HepG2 (cell line): ENCODE measurements around the gene SYCP2L. TPM values are rescaled to one million over a fixed set of nuclear protein-coding genes. Genes with fewer than 3 reads are reported as not detected.

Experiments used
- AKAP8 ChIP-seq: sonication (generic); formaldehyde crosslinking; IDR thresholded peaks from 2 replicates; pipeline ENCODE4 v1.5.1; 2020; ENCODE audit warnings: mild to moderate bottlenecking, missing genetic modification reagents
- ARID5B ChIP-seq: IDR thresholded peaks from 2 replicates; pipeline ENCODE4 v1.4.0; 2020; ENCODE audit warnings: mild to moderate bottlenecking, missing genetic modification reagents
- E2F2 ChIP-seq: sonication (generic); formaldehyde crosslinking; IDR thresholded peaks from 2 replicates; pipeline ENCODE4 v1.4.0; 2020; ENCODE audit warnings: missing genetic modification reagents, borderline replicate concordance
- ELF3 ChIP-seq: IDR thresholded peaks from 2 replicates; pipeline ENCODE4 v1.6.1; 2016; ENCODE audit warnings: missing genetic modification reagents, missing compliant biosample characterization
- HIC2 ChIP-seq: sonication (generic); formaldehyde crosslinking; IDR thresholded peaks from 2 replicates; pipeline ENCODE4 v1.9.0; 2022; ENCODE audit warnings: low read depth, missing genetic modification reagents
- KDM4B ChIP-seq: sonication (generic); formaldehyde crosslinking; IDR thresholded peaks from 2 replicates; pipeline ENCODE4 v1.4.0; 2020; ENCODE audit warnings: missing genetic modification reagents
- MBNL3 ChIP-seq: fragments of 250-450 bp; sonication (Bioruptor Pico); conservative IDR thresholded peaks from 2 replicates; pipeline ENCODE4 v1.8.0; 2022; ENCODE audit warnings: mild to moderate bottlenecking, inconsistent platforms
- MIER2 ChIP-seq: IDR thresholded peaks from 2 replicates; pipeline ENCODE4 v1.6.1; 2016; ENCODE audit warnings: missing biosample characterization, missing genetic modification reagents
- NAIF1 ChIP-seq: sonication (generic); formaldehyde crosslinking; IDR thresholded peaks from 2 replicates; pipeline ENCODE4 v1.5.0; 2020; ENCODE audit warnings: mild to moderate bottlenecking, missing genetic modification reagents, borderline replicate concordance
- RFX5 ChIP-seq: IDR thresholded peaks from 2 replicates; pipeline ENCODE4 v1.6.1; 2011; ENCODE audit warnings: low read depth, low read length, improper control_type of control experiment
- RFXANK ChIP-seq: IDR thresholded peaks from 2 replicates; pipeline ENCODE4 v1.6.1; 2016
- SIN3B ChIP-seq: fragments of 150-350 bp; IDR thresholded peaks from 2 replicates; pipeline ENCODE4 v1.6.1; 2014; ENCODE audit warnings: low read length
- TGIF2 ChIP-seq: IDR thresholded peaks from 2 replicates; pipeline ENCODE4 v1.6.1; 2016; ENCODE audit warnings: control low read depth, missing compliant biosample characterization
- ZFAT ChIP-seq: sonication (generic); formaldehyde crosslinking; conservative IDR thresholded peaks from 2 replicates; pipeline ENCODE4 v1.8.1; 2023; ENCODE audit warnings: missing genetic modification reagents, inconsistent platforms
- ZKSCAN5 ChIP-seq: sonication (generic); formaldehyde crosslinking; IDR thresholded peaks from 2 replicates; pipeline ENCODE4 v1.5.1; 2020; ENCODE audit warnings: mild to moderate bottlenecking, missing genetic modification reagents
- ZNF224 ChIP-seq: sonication (generic); formaldehyde crosslinking; IDR thresholded peaks from 2 replicates; pipeline ENCODE4 v1.5.0; 2020; ENCODE audit warnings: mild to moderate bottlenecking, missing genetic modification reagents
- ZNF800 ChIP-seq: sonication (generic); formaldehyde crosslinking; IDR thresholded peaks from 2 replicates; pipeline ENCODE4 v1.4.0; 2020; ENCODE audit warnings: missing genetic modification reagents
- ZSCAN12 ChIP-seq: sonication (generic); formaldehyde crosslinking; IDR thresholded peaks from 2 replicates; pipeline ENCODE4 v1.9.0; 2021; ENCODE audit warnings: mild to moderate bottlenecking, missing genetic modification reagents
- polyA plus RNA-seq, 8 experiments: library from polyadenylated mRNA; depleted of rRNA in 3 of 8; stranded (reverse) in 7 of 8; unstranded in 1 of 8; fragments of >200 nt; fragmentation: Illumina TruSeq in 4 of 8; extraction: Trizol in 4 of 8; gene quantifications; 2 replicates each; pipeline versions ENCODE4 v1.2.1 to v1.2.3, GENCODE V29; 2011 to 2016; ENCODE audit warnings: low read depth in 4 of 8, missing spikeins in 1 of 8, mixed read lengths in 1 of 8; ENCODE audit not compliant: insufficient read depth in 1 of 8
- total RNA-seq, 5 experiments: library from RNA; depleted of rRNA; stranded (reverse); fragments of >200 nt; fragmentation: Illumina TruSeq; extraction: Trizol; gene quantifications; 2 replicates each; pipeline ENCODE4 v1.2.3, GENCODE V29; 2016; ENCODE audit warnings: low read depth in 1 of 5
- TF ChIP-seq, protein P1 (sequence below): sonication (generic); formaldehyde crosslinking; IDR thresholded peaks from 2 replicates; pipeline ENCODE4 v1.5.0; 2020; ENCODE audit warnings: mild to moderate bottlenecking, low read depth, missing genetic modification reagents, borderline replicate concordance
- TF ChIP-seq, protein P2 (sequence below): sonication (generic); formaldehyde crosslinking; IDR thresholded peaks from 2 replicates; pipeline ENCODE4 v1.5.0; 2020; ENCODE audit warnings: mild to moderate bottlenecking, missing genetic modification reagents

The SYCP2L gene
- total and polyA plus RNA-seq, 2 of the 13 experiments (the other 11 are each of a cell fraction or from before 2014, with no cell fraction given): 0.22 to 0.54 TPM

DNA sequence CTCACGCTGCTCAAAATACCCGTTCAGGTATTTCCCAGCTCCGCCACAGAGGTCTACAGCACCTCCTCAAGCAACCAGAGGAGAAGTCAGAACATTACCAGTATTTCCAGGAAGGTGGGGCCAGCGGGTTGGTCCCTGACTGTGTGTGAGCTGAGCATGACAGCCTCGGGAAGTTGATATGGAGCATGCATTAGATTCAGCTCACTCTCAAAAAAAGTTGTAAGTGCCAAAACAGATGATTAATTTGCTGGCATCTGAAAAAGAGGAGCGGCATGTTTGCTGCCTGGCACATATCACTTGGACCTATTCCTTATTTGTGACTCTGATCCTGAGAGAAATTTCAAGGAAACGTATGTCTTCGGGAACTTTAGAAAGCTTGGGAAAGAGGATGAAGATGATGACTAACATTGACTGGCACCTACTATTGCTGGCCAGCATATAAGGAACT lies 125.0 kb downstream of the SYCP2L start (continued):
- TF ChIP-seq ZFAT (CRISPR knock-in tag): no peak
- no peak for TF ChIP-seq NAIF1 (CRISPR knock-in tag)
- TF ChIP-seq, protein P1, sequence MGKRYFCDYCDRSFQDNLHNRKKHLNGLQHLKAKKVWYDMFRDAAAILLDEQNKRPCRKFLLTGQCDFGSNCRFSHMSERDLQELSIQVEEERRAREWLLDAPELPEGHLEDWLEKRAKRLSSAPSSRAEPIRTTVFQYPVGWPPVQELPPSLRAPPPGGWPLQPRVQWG: no peak
- TF ChIP-seq AKAP8 (CRISPR knock-in tag): no peak
- no peak for TF ChIP-seq E2F2 (CRISPR knock-in tag)
- no peak for TF ChIP-seq ZNF224 (CRISPR knock-in tag)
- no peak for TF ChIP-seq SIN3B
- TF ChIP-seq KDM4B (CRISPR knock-in tag): no peak
- TF ChIP-seq, protein P2, sequence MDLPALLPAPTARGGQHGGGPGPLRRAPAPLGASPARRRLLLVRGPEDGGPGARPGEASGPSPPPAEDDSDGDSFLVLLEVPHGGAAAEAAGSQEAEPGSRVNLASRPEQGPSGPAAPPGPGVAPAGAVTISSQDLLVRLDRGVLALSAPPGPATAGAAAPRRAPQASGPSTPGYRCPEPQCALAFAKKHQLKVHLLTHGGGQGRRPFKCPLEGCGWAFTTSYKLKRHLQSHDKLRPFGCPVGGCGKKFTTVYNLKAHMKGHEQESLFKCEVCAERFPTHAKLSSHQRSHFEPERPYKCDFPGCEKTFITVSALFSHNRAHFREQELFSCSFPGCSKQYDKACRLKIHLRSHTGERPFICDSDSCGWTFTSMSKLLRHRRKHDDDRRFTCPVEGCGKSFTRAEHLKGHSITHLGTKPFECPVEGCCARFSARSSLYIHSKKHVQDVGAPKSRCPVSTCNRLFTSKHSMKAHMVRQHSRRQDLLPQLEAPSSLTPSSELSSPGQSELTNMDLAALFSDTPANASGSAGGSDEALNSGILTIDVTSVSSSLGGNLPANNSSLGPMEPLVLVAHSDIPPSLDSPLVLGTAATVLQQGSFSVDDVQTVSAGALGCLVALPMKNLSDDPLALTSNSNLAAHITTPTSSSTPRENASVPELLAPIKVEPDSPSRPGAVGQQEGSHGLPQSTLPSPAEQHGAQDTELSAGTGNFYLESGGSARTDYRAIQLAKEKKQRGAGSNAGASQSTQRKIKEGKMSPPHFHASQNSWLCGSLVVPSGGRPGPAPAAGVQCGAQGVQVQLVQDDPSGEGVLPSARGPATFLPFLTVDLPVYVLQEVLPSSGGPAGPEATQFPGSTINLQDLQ: no peak
- no peak for TF ChIP-seq RFX5
- no peak for TF ChIP-seq MIER2 (CRISPR knock-in tag)
- TF ChIP-seq ZNF800 (CRISPR knock-in tag): no peak
- TF ChIP-seq TGIF2 (CRISPR knock-in tag): no peak
- TF ChIP-seq ZKSCAN5 (CRISPR knock-in tag): no peak
- TF ChIP-seq MBNL3 (CRISPR knock-in tag): no peak
- TF ChIP-seq ARID5B: no peak; the same call in 1 of the 2 replicates
- TF ChIP-seq ZSCAN12 (CRISPR knock-in tag): no peak
- no peak for TF ChIP-seq HIC2 (CRISPR knock-in tag)
- TF ChIP-seq ELF3 (CRISPR knock-in tag): no peak; the same call in 1 of the 2 replicates
- no peak for TF ChIP-seq RFXANK (CRISPR knock-in tag)
